Endothelial cell of umbilical vein (primary cell): ENCODE data around the gene FBXO10.

Source experiments
- CTCF ChIP-seq, 2 donors: IDR thresholded peaks; 1 replicate in 1 of 2; 2 replicates in 1 of 2; pipeline ENCODE4 v1.5.1; 2011; ENCODE audit warnings: low read length in 2 of 2, mild to moderate bottlenecking in 2 of 2, moderate library complexity in 2 of 2, control low read depth in 1 of 2, inconsistent platforms in 1 of 2, low read depth in 1 of 2; ENCODE audit not compliant: insufficient read depth in 1 of 2; ENCODE audit errors: extremely low read depth in 1 of 2
- EZH2 ChIP-seq: IDR thresholded peaks from 2 replicates; pipeline ENCODE4 v1.6.1; 2012; ENCODE audit warnings: borderline replicate concordance, low read depth, mild to moderate bottlenecking, moderate library complexity, low read length, inconsistent platforms; ENCODE audit not compliant: severe bottlenecking
- GATA2 ChIP-seq: IDR thresholded peaks from 2 replicates; pipeline ENCODE4 v1.7.0; 2011; ENCODE audit warnings: low read depth, mild to moderate bottlenecking, moderate library complexity, mixed read lengths, low read length; ENCODE audit not compliant: insufficient read length, insufficient read depth
- JUN ChIP-seq: IDR thresholded peaks from 2 replicates; pipeline ENCODE4 v1.6.1; 2011; ENCODE audit warnings: borderline replicate concordance, low read depth; ENCODE audit not compliant: insufficient read length, insufficient read depth
- MAX ChIP-seq: IDR thresholded peaks from 2 replicates; pipeline ENCODE4 v1.6.1; 2011; ENCODE audit not compliant: insufficient read depth, insufficient read length
- MYC ChIP-seq: IDR thresholded peaks from one replicate; pipeline ENCODE4 v1.6.1; 2011; ENCODE audit warnings: mild to moderate bottlenecking, low read depth, low read length
- POLR2A ChIP-seq: IDR thresholded peaks from 2 replicates; pipeline ENCODE4 v1.6.1; 2012; ENCODE audit warnings: low read depth, mild to moderate bottlenecking, control low read depth, low read length
- POLR2AphosphoS5 ChIP-seq: IDR thresholded peaks from 2 replicates; pipeline ENCODE4 v1.6.1; 2012; ENCODE audit warnings: low read depth, mild to moderate bottlenecking, control low read depth, low read length, moderate library complexity; ENCODE audit not compliant: insufficient read depth

- TF ChIP-seq CTCF (IDR thresholded peaks at IDR 0.05; ENCODE audit: extremely low read depth in 1 of 2, insufficient read depth in 1 of 2, low read depth in 1 of 2, low read length in 2 of 2) (no peak), POLR2A (no peak), EZH2 (no peak), GATA2 (no peak), MAX (no peak), POLR2AphosphoS5 (no peak), JUN (no peak), MYC (no peak)
These were observed 84.2 kb downstream of the FBXO10 start for GRCh38 chr9:37491939-37492338.
